Stimulated activated CD8-positive, alpha-beta memory T cell treated with anti-CD3 and anti-CD28 coated beads, Interleukin-7, amount 100 ng/mL, for 4 hours (primary cell): ENCODE measurements around the gene METAP2.

Experiments
- DNase-seq, 2 donors: peaks; one replicate each; pipeline ENCODE4 v3.0.0-alpha.2; 2020; ENCODE audit warnings: low read depth in 2 of 2

Gene METAP2

GRCh38 chr12:95549392-95550084 lies 75.6 kb downstream of the METAP2 start:
- DNase-seq: no peak

GRCh38 chr12:95551305-95551704 lies 77.4 kb downstream of the METAP2 start, which contains the start of gene USP44:
Gene USP44 (minus strand): TSS chr12:95551476. CDS start chr12:95534256, 17,220 bp downstream.
- DNase-seq: no peak

GRCh38 chr12:95551913-95552516 lies 78.1 kb downstream of the METAP2 start:
- no peak for DNase-seq

- DNase-seq: no peak
Measured at GRCh38 chr12:95553197-95553943, 79.4 kb downstream of the METAP2 start.

- no peak for DNase-seq
Measured at GRCh38 chr12:95554532-95555071, 80.7 kb downstream of the METAP2 start.

GRCh38 chr12:95557625-95558024 lies 83.7 kb downstream of the METAP2 start:
- no peak for DNase-seq
